ENCODE results near the gene MED13. TPM values are rescaled to one million over a fixed set of nuclear protein-coding genes. Genes with fewer than 3 reads are reported as not detected.

The MED13 gene
- polyA plus RNA-seq, 1 donor (not counting 4 experiments of a cell fraction or from before 2014, with no cell fraction given): 21.4 TPM

DNA sequence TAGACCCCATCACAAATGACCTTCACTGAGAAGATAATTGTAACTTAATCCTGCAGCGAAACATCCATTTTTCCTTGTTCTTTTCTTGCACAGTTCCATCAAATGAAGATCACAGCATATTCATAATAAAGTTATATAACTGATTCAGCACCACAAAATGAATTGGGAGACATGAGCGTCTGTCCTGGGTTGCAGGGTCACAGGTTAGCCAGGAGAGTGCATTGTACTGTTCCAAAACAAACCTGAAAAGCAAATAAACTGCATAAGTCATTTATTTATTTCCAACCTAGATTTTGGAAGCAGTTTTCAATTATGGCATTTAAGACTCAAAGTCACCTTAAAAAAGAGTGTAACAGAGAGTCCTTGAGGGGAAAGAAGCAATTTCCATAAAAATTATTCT, 118.7 kb downstream of the MED13 start:
- no peak for DNase-seq (ENCODE audit: low read depth, low spot score)
- Histone ChIP-seq H3K79me2 (ENCODE audit: control insufficient read depth, insufficient read depth, low read length) (no peaks in the 10 kb centered on the region), H3K4me2 (ENCODE audit: control insufficient read depth, extremely low read depth, insufficient read depth, low read depth, low read length) (no peak overlapping the region), H2AFZ (ENCODE audit: control insufficient read depth, low read length) (no peak overlapping the region), H3K27me3 (ENCODE audit: control insufficient read depth, extremely low read depth, insufficient read depth, low read length) (no peaks in the 10 kb centered on the region), H3K36me3 (ENCODE audit: control insufficient read depth in 2 of 2, extremely low read depth in 1 of 2, insufficient read depth in 2 of 2, low read length in 2 of 2) (peaks cover 0 to 12% of the 10 kb centered on the region in 2 experiments), H3K4me3 (ENCODE audit: control insufficient read depth in 2 of 3, extremely low read depth in 1 of 3, insufficient read depth in 2 of 3, low read depth in 1 of 3, low read length in 3 of 3) (no peak overlapping the region), H3K4me1 (ENCODE audit: control insufficient read depth, extremely low read depth, insufficient read depth, low read length) (no peaks in the 10 kb centered on the region), H3K9me3 (ENCODE audit: control insufficient read depth, low read depth, low read length) (no peaks in the 10 kb centered on the region), H3K9ac (ENCODE audit: control insufficient read depth, extremely low read depth, insufficient read depth, low read length) (no peak overlapping the region), H3K27ac (ENCODE audit: control insufficient read depth, insufficient read depth, low read length) (no peak overlapping the region), H4K20me1 (ENCODE audit: control insufficient read depth, extremely low read depth, insufficient read depth, low read length) (no peaks in the 10 kb centered on the region), H3K9me1 (ENCODE audit: control insufficient read depth, extremely low read depth, insufficient read depth, low read length) (no peaks in the 10 kb centered on the region)
- FAIRE-seq: no peak
- TF ChIP-seq, protein P1, sequence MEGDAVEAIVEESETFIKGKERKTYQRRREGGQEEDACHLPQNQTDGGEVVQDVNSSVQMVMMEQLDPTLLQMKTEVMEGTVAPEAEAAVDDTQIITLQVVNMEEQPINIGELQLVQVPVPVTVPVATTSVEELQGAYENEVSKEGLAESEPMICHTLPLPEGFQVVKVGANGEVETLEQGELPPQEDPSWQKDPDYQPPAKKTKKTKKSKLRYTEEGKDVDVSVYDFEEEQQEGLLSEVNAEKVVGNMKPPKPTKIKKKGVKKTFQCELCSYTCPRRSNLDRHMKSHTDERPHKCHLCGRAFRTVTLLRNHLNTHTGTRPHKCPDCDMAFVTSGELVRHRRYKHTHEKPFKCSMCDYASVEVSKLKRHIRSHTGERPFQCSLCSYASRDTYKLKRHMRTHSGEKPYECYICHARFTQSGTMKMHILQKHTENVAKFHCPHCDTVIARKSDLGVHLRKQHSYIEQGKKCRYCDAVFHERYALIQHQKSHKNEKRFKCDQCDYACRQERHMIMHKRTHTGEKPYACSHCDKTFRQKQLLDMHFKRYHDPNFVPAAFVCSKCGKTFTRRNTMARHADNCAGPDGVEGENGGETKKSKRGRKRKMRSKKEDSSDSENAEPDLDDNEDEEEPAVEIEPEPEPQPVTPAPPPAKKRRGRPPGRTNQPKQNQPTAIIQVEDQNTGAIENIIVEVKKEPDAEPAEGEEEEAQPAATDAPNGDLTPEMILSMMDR (optimal IDR thresholded peaks at IDR 0.05 in 1 of 3, IDR thresholded peaks at IDR 0.05 in 1 of 3, conservative IDR thresholded peaks at IDR 0.05 in 1 of 3; ENCODE audit: extremely low read depth in 1 of 3, insufficient read depth in 2 of 3, low read length in 3 of 3): no peak
- TF ChIP-seq EZH2 (IDR thresholded peaks at IDR 0.05; ENCODE audit: low read length): no peak
- dilution Hi-C loops (cut with MboI; ENCODE audit: extremely low pct_ligation_motif_present, low sequenced_read_pairs): no loop called here

- TF ChIP-seq, protein P1 (optimal IDR thresholded peaks at IDR 0.05 in 1 of 3, IDR thresholded peaks at IDR 0.05 in 1 of 3, conservative IDR thresholded peaks at IDR 0.05 in 1 of 3; ENCODE audit: extremely low read depth in 1 of 3, insufficient read depth in 2 of 3, low read length in 3 of 3): no peak
- TF ChIP-seq EZH2 (IDR thresholded peaks at IDR 0.05; ENCODE audit: low read length): no peak
Observed at GRCh38 chr17:61943117-61943516, 122.0 kb downstream of the MED13 start.

More at GRCh38 chr17:61943117-61943516, 122.0 kb downstream of the MED13 start:
- H3K79me2 ChIP-seq (ENCODE audit: control insufficient read depth, insufficient read depth, low read length): no peaks in the 10 kb centered on the region
- H3K4me1 ChIP-seq (ENCODE audit: control insufficient read depth, extremely low read depth, insufficient read depth, low read length): no peaks in the 10 kb centered on the region
- H3K4me2 ChIP-seq (ENCODE audit: control insufficient read depth, extremely low read depth, insufficient read depth, low read depth, low read length): no peak overlapping the region
- H3K27me3 ChIP-seq (ENCODE audit: control insufficient read depth, extremely low read depth, insufficient read depth, low read length): no peaks in the 10 kb centered on the region
- FAIRE-seq (no peak), DNase-seq (ENCODE audit: low read depth, low spot score) (no peak)
- H2AFZ ChIP-seq (ENCODE audit: control insufficient read depth, low read length): no peak overlapping the region
- no peaks in the 10 kb centered on the region for H3K9me3 ChIP-seq (ENCODE audit: control insufficient read depth, low read depth, low read length)
- peaks cover 0 to 10% of the 10 kb centered on the region in 2 experiments for H3K36me3 ChIP-seq (ENCODE audit: control insufficient read depth in 2 of 2, extremely low read depth in 1 of 2, insufficient read depth in 2 of 2, low read length in 2 of 2)
- H3K27ac ChIP-seq (ENCODE audit: control insufficient read depth, insufficient read depth, low read length): no peak overlapping the region
- H3K9ac ChIP-seq (ENCODE audit: control insufficient read depth, extremely low read depth, insufficient read depth, low read length): no peak overlapping the region
- H3K9me1 ChIP-seq (ENCODE audit: control insufficient read depth, extremely low read depth, insufficient read depth, low read length): no peaks in the 10 kb centered on the region
- no peak overlapping the region for H3K4me3 ChIP-seq (ENCODE audit: control insufficient read depth in 2 of 3, extremely low read depth in 1 of 3, insufficient read depth in 2 of 3, low read depth in 1 of 3, low read length in 3 of 3)
- no peaks in the 10 kb centered on the region for H4K20me1 ChIP-seq (ENCODE audit: control insufficient read depth, extremely low read depth, insufficient read depth, low read length)
- dilution Hi-C loops (cut with MboI; ENCODE audit: extremely low pct_ligation_motif_present, low sequenced_read_pairs): no loop called here

Data from keratinocyte (primary cell).